Limb (tissue), 2 donors: ENCODE results near the gene JMJD6.
"Not testable (repeated sequence)": the region's sequence is repeated elsewhere in the genome, so short reads cannot be mapped to it uniquely, and the experiment has no call there.

ENCODE experiments used
- DNase-seq, 2 donors: peaks; one replicate each; pipeline ENCODE4 v3.0.0-alpha.2; 2016; ENCODE audit errors: extremely low spot score in 2 of 2

JMJD6 gene

DNA sequence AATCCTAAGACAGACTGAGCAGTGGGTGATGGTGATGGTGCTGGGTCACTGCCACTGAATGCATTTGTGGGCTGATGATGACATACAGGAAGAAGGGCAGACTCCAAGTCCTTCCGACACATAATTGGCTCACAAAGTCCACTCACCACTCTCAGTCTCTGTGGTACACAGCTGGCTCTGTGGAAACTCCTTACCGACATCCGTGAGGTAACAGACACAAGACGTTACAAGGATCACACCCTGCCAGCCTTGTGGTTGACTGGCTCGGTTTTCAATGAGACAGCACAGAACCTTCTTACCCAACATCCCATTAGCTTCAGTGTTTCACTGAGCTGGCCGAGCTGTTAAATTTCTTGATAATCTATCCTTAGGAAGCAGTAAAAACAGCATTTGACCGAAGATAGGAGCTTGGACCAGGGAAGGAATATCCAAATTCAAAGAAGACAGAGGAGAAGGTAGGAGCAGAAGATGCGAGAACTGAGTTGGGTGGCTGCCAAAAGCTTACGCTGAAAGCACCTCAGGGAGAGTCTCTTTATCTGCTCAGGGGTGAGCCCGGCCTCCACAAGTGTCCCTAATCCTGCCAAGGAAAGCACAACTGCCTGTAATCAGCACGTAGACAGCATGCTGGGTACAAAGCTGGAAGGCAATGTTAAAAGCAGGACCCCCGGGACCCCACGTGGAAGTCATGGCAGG, 10.1 kb downstream of the JMJD6 start:
- no peak for DNase-seq

DNA sequence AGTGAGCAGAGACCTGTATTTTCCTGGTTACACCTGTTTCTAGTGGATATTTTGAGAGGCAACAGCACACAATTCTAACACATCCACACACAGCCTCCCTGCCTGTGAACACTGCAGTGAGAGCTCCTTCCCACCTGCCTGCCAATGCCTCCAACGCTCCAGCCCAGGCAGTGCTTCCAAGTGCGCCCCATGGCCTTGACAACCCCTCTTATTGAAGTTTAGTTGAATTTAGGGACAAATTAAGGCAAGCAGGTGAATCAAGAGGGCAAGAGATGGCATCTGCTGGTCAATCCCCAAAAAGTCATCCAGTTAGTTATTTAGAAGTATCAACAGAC, 10.9 kb downstream of the JMJD6 start:
- DNase-seq: no peak

DNA sequence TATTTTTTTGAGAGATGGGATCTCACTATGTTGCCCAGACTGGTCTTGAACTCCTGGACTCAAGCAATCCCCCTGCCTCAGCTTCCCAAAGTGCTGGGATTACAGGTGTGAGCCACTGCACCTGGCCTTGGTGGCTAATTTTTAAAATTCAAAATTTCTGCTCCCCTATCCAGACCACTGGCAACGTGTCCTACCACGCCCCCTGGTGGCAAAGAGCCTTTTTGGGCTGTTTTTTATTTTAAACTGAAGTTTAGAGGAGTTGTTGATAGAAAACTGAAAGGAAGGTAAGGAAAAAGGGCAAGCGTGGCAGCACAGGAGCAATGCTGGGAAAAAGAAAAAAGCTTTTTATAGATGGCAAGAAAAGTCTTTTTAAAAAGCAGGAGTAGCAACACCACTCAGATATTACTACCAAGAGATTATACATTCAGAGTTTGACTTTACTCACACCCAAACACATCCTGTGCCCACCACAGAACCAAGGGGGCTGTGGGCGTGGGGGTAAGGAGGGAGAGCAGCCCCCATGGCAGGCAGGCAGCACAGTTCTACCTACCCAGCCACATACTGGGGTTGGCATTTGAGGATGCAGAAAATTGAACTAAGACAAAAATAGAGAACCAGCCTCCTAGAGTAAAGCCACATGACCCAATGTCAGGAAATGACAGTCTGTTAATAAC, 11.4 kb downstream of the JMJD6 start:
- DNase-seq: peak in 1 of 2 donors; percentile 83

DNA sequence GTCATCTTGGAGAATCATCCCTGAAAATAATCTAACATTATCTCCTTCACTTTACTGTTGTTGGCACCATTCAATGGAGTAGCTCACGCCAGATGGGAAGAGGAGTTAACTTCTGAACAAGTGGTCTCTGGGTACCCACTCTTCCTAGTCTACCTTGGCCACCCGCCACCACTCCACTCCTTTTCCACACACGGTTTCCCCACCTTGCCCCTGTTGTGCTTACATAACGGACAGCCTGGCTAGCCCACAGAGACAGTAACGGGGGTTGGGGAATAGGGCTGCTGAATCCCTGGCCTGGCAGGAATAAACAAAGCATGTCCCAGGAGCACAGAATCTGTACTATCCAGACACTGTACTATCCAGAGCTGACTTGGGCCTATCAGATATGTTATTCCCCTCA, 12.1 kb downstream of the JMJD6 start:
- no peak for DNase-seq

DNA sequence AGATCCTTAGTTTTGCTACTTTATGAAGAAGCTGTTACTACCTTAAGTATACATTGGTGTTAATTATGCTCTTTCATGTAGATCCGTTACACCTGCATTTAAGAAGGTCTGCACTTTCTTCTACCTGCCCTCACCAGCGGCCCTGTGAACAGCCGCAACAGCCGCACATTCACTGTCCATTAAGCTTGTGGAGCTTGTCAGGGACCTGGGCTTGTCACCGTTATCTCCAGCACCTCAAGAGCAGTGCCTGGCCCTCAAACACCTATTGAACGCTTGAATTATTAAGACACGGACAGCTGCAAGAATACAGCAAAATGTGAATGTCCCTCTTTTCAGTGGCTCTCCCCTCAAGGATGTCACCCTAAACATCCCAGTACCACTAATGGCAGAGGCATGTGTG, 12.6 kb downstream of the JMJD6 start:
- no peak for DNase-seq

DNA sequence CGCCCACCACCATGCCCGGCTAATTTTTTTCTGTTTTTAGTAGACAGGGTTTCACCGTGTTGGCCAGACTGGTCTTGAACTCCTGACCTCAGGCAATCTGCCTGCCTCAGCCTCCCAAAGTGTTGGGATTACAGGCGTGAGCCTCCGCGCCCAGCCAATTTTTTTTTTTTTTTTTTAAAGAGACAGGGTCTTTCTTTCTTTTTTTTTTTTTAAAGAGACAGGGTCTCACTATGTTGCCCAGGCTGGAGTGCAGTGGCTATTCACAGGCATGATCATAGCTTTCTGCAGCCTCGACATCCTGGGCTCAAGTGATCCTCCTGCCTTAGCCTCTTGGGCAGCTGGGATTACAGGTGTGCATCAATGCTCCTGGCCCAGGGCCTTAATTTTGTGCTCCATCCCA, 14.1 kb downstream of the JMJD6 start:
- not testable (repeated sequence) for DNase-seq

DNA sequence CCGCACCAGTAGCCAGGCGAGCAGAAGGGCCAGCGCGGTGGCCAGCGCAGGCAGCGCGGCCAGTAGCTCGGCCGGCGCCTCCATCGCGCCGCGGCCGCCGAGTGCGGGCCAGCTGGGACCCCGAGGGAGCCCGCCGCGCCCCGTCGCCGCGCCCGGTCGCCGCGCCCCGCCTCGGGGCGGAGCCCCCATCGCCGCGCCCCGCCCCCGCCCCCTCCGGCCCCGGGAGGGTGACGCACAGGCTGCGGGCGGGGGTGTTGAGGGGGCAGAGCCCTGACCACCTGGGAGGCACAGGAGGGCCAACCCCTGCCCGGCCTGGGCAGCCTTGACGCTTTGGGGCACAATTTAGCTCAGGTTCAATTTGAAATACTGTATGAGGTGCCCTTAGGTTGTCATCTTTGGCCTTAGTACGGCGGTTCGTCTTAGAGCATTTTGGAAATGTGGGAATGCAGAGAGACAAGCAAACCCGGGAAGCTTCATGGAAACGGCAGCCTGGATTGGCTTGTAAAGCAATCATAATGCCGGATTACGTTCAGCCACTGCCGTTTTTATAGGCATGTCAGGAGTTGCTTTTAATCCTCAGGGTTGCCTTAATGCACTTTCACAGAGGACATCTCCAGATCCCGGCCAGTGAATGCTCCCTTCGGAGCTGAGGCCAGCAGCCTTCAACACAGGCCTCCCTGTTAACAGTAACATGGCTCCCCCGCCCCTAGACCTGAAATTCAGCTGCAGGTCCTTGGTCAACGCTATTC, 15.4 kb downstream of the JMJD6 start, which contains the start of gene MXRA7:
TSS of gene MXRA7 (minus strand) at position 103 of the 749 bp plus-strand sequence. CDS start at position 84, 19 bp downstream.
- peak in 1 of 2 donors; percentile 88 for DNase-seq

DNA sequence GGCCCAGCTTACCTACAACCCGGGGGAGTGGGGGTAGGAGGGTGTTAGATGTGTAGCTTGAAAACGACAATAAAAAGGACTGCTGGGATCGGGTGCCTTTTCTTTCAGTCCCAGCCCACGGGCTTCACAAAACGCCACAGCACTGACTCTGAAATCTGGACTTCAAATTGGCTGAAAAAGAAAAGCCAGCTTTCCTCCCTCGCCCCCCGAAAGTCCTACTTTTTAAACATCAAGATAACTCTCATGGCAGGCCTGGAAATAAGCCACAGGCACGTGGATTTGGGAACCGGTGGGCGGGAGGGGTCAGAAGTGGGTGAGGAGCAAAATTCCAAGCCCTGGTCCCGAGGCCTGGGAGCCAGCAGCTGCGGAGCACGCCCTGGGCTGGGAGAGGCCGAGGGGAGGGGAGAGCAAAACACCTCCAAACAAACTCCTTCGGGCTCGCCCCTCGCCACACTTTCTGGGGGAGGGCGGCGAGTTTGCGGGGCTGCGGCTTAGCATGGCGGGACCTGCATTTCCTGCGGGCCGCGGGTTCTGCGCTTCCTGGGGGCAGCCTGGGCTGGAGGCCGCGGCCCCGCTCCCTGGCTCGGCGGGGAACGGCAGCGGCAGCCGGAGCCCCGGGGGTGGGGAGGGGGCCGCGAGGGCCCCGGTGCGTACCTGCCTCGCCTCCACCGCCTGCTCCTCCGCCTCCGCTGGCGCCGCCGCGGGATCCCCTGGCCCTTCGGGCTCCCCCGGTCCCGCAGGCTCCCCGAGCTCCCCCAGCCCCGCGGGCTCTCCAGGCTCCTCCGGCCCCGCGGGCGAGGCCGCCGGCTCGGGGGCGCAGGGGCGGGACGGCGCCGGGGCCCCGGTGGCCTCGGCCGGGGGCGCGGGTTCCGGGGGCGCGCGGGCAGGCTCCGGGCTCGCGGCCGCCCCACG, 16.2 kb downstream of the JMJD6 start:
- DNase-seq: peak in 1 of 2 donors; percentile 64

DNA sequence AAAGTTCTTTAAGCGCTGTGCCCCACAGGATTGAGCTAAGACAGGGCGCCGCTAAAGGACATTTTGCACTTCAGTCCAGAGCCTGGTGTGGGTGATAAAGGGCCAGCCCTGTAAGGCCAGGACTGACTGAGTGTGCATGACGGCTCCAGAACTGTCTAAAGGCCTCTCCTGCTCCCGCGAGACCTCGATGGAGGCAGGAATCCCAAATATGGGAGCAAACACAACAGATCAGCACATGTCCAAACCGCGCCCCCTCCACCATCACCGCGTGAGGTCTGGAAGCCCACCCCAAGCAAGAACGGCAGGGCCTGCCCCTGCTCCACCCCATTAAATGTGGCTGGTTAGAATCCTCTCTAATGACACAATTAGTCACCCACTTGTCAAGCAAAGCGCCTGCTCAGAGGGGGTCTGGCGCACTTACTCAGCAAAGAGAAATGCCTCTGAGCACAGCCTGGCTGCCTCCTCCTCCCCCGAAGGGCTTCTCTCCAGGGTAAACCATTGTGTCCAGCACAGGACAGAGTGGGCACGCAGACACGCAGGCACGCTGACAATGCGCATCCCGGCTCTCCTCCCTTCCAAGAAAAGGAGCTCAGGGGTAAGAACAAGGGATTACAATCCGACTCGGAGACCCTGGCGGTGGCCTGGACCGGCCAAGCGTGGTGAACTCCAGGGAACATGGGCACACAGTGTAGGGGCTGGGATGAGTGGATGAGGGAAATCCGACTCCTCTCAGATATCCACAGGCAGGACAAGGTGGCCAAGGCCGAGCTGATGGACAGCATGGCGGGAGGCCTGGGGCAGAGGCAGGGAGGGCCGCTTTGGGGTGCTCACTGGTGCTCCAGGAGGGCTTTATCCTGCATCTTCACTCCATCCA, 17.1 kb downstream of the JMJD6 start:
- DNase-seq: peak in 1 of 2 donors; percentile 74

DNA sequence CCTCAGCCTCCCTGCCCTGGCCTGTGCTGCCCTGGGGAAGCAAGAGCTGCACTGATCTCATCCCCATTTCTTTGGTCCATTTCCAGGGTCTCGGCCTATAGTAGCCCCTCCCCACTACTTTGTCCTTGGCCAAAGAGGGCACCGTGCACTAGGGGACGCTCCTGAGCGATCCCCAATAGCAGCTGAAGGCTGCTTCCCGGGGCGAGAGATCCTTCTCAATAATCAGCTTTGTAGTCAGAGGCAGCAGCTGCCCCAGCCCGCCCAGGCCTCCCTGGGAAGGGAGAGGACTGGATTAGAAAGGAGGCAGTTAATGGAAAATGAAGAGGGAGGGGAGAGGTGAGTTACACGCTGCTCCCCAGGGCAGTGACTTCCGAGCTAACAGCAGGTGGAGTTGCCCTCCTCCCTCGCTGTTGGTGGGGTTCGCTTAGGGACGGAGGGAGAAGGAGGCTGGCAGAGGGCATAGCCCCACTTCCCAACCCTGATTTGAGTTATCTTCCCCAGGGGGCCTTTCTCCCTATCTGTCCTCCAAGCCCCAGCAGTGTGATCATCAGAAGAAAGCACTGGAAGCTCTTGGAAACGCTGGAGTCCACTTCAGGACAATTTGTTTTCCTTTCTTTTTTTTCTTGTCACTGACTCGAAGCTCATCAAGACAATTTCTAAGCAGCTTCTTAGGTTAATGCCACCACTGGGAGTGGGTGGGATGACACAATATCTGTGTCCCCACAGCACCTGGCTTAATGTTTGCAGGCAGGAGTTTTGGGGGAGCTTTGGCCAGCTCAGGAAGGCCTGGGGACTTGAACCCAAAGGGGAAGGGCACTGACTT, 18.2 kb downstream of the JMJD6 start:
- DNase-seq: peak; percentile 62 to 63

DNA sequence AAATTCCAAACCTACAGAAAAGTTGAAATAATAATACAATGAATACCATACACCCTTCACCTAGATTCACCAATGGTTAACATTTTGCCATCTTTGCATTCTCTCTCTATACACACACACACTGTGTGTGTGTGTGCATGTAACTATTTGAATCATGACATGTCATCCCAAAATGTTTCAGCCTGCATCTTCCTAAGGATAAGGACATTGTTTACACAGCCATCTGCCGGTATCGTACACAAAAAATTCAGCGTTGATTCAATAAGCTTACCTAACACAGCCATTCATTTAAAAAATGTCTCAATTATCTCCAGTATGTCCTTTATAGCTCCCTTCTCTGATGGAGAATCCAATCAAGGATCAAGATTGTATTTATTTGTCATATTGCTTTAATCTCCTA, 19.6 kb downstream of the JMJD6 start:
- no peak for DNase-seq

DNA sequence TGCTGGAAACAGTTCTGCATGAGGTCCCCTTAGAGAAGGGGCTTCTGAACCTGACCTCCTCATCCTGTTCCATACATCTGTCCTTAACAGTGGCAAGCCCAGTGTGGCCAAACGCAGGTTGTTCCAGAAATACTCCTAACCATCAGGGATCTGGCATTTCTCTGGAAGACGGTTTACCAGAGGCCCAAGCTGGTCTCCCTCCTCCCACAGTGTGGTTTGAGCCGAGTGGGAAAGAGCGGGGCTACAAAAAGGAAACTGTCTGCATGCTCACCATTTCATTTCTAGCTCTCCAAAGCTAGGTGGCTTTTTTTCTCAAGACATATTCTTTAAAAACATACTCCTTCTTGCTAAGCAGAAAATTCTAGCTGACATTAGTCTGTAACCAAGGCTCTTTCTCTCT, 21.6 kb downstream of the JMJD6 start:
- no peak for DNase-seq

DNA sequence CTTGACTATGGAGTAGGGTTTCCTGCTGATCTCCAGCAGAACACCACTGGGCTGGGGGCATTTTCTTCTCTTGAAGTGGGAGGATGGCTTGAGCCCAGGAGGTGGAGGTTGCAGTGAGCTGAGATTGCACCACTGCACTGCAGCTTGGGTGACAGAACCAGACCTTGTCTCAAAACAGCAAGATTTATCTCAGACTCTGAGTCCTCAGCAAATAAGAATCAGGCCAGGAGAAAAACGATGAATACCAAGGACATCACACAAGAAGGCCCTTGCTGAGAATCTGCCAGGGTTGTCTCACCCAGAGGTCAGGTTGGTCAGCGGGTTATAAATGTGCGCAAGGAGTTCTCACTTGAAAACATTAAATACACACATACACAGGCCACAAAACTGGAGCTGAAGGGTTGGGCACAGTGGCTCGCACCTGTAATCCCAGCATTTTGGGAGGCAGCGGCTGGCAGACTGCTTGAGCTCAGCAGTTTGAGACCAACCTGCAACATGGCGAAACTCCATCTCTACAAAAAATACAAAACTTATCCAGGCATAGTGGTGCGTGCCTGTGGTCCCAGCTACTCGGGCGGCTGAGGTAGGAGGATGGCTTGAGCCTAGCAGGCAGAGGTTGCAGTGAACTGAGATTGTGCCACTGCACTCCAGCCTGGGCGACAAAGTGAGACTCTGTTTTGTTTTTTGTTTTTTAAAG, 23.3 kb downstream of the JMJD6 start:
- no peak for DNase-seq

DNA sequence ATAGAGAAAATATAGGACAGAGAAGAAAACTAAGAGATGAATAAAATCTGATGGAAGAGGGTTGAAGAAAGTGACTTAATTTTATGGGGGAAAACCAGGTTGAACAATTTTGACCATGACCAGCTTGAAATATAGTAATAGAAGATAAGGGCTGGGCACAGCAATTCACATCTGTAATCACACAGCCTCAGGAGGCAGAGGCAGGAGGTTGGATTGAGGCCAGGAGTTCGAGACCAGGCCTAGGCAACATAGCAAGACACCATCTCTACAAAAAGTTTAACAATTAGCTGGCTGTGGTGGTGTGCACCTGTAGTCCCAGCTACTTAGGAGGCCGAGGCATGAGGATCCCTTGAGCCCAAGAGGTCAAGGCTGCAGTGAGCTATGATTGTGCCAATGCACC, 24.3 kb downstream of the JMJD6 start:
- no peak for DNase-seq

DNA sequence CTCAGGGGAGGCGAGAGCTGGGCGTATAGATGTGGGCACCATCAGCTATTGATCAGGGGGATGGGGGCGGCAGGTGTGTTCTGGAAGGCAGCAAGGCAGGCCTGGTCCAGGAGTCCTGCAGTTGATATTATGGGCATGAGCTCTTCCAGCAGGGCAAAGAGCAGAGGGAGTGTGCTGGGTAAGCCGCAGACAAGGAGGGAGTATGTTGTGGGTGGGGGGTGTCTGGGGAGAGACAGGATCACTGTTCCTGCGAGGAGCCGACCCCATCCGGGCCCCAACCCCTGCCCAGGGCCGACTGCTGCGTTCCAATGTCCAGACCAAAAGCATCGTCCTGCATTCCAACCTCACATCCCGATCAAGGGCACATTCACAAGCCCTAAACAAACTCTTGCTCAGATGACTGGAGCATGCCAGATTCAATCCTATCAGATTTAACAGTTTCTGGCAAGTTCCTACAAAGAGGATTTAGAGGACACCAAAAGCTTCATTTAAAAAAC, 24.9 kb downstream of the JMJD6 start:
- DNase-seq: no peak

DNA sequence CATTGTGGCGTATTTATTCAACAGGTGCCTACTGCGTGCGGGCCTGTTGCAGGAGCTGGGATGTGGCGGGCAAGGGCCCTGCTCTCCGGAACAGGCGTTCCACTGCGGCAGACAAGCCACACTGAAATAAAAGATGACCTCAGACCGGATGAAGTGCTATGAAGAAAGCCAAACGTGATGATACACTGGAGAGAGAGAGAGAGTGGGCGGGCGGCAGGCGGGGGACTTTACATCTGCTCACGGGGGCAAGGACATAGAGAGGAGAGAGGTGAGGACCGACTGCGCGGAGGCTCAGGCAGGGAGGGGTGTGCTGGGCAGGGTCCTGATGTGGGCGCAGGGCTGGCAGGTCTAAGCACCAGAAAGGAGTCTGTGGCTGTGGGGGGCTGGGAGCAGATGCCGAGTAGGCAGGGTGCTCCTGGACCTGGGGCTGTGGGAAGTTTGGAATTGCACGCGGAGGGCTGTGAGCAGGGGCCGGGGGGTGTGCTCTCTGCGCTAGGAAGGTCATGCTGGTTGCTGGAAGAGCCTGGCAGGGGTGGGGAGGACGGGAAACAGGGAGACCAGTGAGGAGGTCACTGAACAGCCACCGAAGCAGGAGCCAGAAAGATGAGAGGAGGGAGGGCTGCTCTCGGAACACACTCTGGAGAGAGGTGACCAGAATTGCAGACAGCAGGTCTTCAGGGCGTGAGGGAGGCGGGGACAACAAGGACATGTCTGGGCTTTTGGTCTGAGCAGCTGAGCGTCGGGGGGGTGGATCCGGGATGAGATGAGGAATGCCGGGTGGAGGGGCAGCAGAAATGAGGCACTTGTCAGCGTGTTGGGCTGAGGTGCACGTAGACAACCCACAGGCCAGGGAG, 25.6 kb downstream of the JMJD6 start:
- peak; percentile 62 to 70 for DNase-seq

DNA sequence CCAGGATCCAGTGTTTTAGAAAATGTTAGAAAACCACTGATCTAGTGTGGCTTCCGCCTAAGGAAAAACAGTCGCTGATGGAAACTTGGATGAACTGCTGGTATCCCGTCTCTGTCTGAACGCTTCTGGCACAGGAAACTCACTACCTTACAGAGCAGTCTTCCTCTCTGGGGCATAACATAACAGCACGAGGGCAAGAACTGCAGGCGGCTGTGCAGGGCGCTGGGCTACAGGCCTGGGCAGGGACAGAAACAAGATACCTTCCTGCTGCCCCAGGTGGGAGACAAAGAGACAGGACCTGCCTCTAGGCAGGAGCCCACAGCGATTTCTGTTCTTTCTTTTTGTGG, 26.2 kb downstream of the JMJD6 start:
- DNase-seq: no peak

DNA sequence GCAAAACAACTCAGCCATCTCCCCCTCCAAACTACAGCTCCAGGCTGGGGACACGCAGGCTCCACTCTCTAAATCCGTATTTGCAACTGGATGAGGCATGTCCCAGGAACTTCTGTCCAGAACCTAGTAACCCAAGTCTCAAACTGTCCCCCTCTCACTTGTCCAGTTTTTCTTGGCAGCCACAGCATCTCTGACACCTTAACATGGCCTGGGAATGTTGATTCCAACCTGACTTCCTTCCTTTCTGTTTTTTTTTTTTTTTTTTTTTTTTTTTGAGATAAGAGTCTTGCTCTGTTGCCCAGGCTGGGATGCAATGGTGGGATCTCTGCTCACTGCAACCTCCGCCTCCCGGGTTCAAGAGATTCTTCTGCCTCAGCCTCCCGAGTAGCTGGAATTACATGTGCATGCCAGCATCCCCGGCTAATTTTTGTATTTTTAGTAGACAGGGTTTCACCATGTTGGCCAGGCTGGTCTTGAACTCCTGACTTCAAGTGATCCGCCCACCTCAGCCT, 27.9 kb downstream of the JMJD6 start:
- DNase-seq: not testable (repeated sequence)
